GM12873 (cell line): ENCODE data around the gene EFNB2.

Experiments used
- CTCF ChIP-seq: IDR thresholded peaks from 2 replicates; pipeline ENCODE4 v1.5.1; 2012; ENCODE audit warnings: low read depth, mild to moderate bottlenecking, moderate library complexity, low read length, control low read depth; ENCODE audit not compliant: insufficient read depth; ENCODE audit errors: missing control alignments

The EFNB2 gene

GRCh38 chr13:106535552-106536243, at the start of gene EFNB2:
Gene EFNB2 (minus strand): TSS chr13:106535662. CDS start chr13:106534964, 698 bp downstream.
- peak; percentile 31 for TF ChIP-seq CTCF

GRCh38 chr13:106581225-106581624, 45.8 kb upstream of the EFNB2 start:
- no peak for TF ChIP-seq CTCF

- TF ChIP-seq CTCF: no peak
Observed at GRCh38 chr13:106575896-106576295, 40.4 kb upstream of the EFNB2 start.

GRCh38 chr13:106573868-106574267, 38.4 kb upstream of the EFNB2 start:
- TF ChIP-seq CTCF: no peak

GRCh38 chr13:106573284-106573846, 37.9 kb upstream of the EFNB2 start:
- no peak for TF ChIP-seq CTCF

- no peak for TF ChIP-seq CTCF
Observed at GRCh38 chr13:106570299-106570852, 34.9 kb upstream of the EFNB2 start.

GRCh38 chr13:106569233-106570095, 34.0 kb upstream of the EFNB2 start:
- no peak for TF ChIP-seq CTCF
